MM.1S (cell line): Measurements from ENCODE around the gene CROCC2.

Source experiments
- DNase-seq: peaks from one replicate; pipeline ENCODE4 v3.0.0-alpha.2; 2015
- H2AFZ ChIP-seq: fragments of 300-600 bp; sonication (generic); 2 replicates; pipeline ENCODE4 v1.6.0; 2016; ENCODE audit warnings: antibody characterized with exemption, low read length
- H3F3A ChIP-seq: fragments of 300-600 bp; sonication (generic); 2 replicates; pipeline ENCODE4 v1.6.1; 2016; ENCODE audit warnings: mild to moderate bottlenecking, antibody characterized with exemption, low read length, moderate library complexity, mixed read lengths; ENCODE audit not compliant: insufficient read depth
- H3K27ac ChIP-seq: fragments of 300-600 bp; sonication (generic); 2 replicates; pipeline ENCODE4 v1.5.1; 2016; ENCODE audit warnings: mild to moderate bottlenecking, low read length
- H3K27me3 ChIP-seq: fragments of 300-600 bp; sonication (generic); replicated peaks from 2 replicates; pipeline ENCODE4 v1.6.0; 2016; ENCODE audit warnings: low read length; ENCODE audit not compliant: insufficient read depth
- H3K36me3 ChIP-seq: fragments of 300-600 bp; sonication (generic); replicated peaks from 2 replicates; pipeline ENCODE4 v1.6.1; 2016; ENCODE audit warnings: mild to moderate bottlenecking, low read length, mixed read lengths; ENCODE audit not compliant: insufficient read depth
- H3K4me1 ChIP-seq: fragments of 300-600 bp; sonication (generic); 2 replicates; pipeline ENCODE4 v1.6.1; 2016; ENCODE audit warnings: low read length, mixed read lengths
- H3K4me2 ChIP-seq: fragments of 300-600 bp; sonication (generic); 2 replicates; pipeline ENCODE4 v1.6.0; 2016; ENCODE audit warnings: low read depth, low read length
- H3K4me3 ChIP-seq: fragments of 300-600 bp; sonication (generic); 2 replicates; pipeline ENCODE4 v1.5.1; 2016; ENCODE audit warnings: low read length, mixed read lengths
- H3K79me2 ChIP-seq: fragments of 300-600 bp; sonication (generic); 2 replicates; pipeline ENCODE4 v1.6.1; 2016; ENCODE audit warnings: mixed run types, low read length, mixed read lengths
- H3K9ac ChIP-seq: fragments of 300-600 bp; sonication (generic); 2 replicates; pipeline ENCODE4 v1.6.1; 2016; ENCODE audit warnings: low read length, mixed read lengths
- H3K9me2 ChIP-seq: fragments of 300-600 bp; sonication (generic); replicated peaks from 2 replicates; pipeline ENCODE4 v1.6.1; 2016; ENCODE audit warnings: mild to moderate bottlenecking, low read length, mixed read lengths; ENCODE audit not compliant: insufficient read depth
- H3K9me3 ChIP-seq: fragments of 300-600 bp; sonication (generic); replicated peaks from 2 replicates; pipeline ENCODE4 v1.6.1; 2016; ENCODE audit warnings: mild to moderate bottlenecking, low read length, mixed read lengths; ENCODE audit not compliant: insufficient read depth
- H4K20me1 ChIP-seq: fragments of 300-600 bp; sonication (generic); 2 replicates; pipeline ENCODE4 v1.6.1; 2016; ENCODE audit warnings: mild to moderate bottlenecking, low read length, moderate library complexity, mixed read lengths; ENCODE audit not compliant: insufficient read depth
- CTCF ChIP-seq: fragments of 300-600 bp; sonication (generic); IDR thresholded peaks from 2 replicates; pipeline ENCODE4 v1.5.1; 2016; ENCODE audit warnings: antibody characterized with exemption, low read length, mixed read lengths
- EZH2 ChIP-seq: fragments of 300-600 bp; sonication (generic); optimal IDR thresholded peaks from 2 replicates; pipeline ENCODE3; 2017; ENCODE audit warnings: low read depth, mild to moderate bottlenecking, antibody characterized with exemption, low read length, mixed read lengths
- EZH2phosphoT487 ChIP-seq: fragments of 300-600 bp; sonication (generic); IDR thresholded peaks from 2 replicates; pipeline ENCODE4 v1.6.1; 2018; ENCODE audit warnings: antibody characterized with exemption, low read length

Gene CROCC2

GRCh38 chr2:240990726-240991377 lies 84.7 kb downstream of the CROCC2 start:
- no peak overlapping the region for H3K27ac ChIP-seq
- no peak for DNase-seq
- H4K20me1 ChIP-seq, result no peaks in the 10 kb centered on the region
- H3K4me1 ChIP-seq, result peaks cover 5% of the 10 kb centered on the region; the same call in 1 of the 2 replicates
- H3K9me2 ChIP-seq, result no peaks in the 10 kb centered on the region
- no peaks in the 10 kb centered on the region for H3K36me3 ChIP-seq
- no peak overlapping the region for H3K4me3 ChIP-seq
- no peak overlapping the region for H3K9ac ChIP-seq
- H3K79me2 ChIP-seq, result no peaks in the 10 kb centered on the region
- no peak overlapping the region for H2AFZ ChIP-seq
- peaks cover 14% of the 10 kb centered on the region; the same call in 1 of the 2 replicates for H3K27me3 ChIP-seq
- H3F3A ChIP-seq, result no peaks in the 10 kb centered on the region
- TF ChIP-seq EZH2phosphoT487 (no peak), CTCF (no peak), EZH2 (no peak)
- H3K4me2 ChIP-seq, result no peak overlapping the region
- no peaks in the 10 kb centered on the region for H3K9me3 ChIP-seq

- Histone ChIP-seq H2AFZ (no peak overlapping the region), H3F3A (no peaks in the 10 kb centered on the region), H3K9me2 (no peaks in the 10 kb centered on the region), H3K9me3 (no peaks in the 10 kb centered on the region), H3K4me1 (peaks cover 5% of the 10 kb centered on the region; the same call in 1 of the 2 replicates), H3K9ac (no peak overlapping the region), H3K4me3 (no peak overlapping the region), H3K79me2 (no peaks in the 10 kb centered on the region), H4K20me1 (no peaks in the 10 kb centered on the region), H3K4me2 (no peak overlapping the region), H3K27me3 (peaks cover 14% of the 10 kb centered on the region; the same call in 1 of the 2 replicates), H3K27ac (no peak overlapping the region), H3K36me3 (no peaks in the 10 kb centered on the region)
- TF ChIP-seq EZH2 (no peak), CTCF (no peak)
- DNase-seq, result no peak
Observed at GRCh38 chr2:240991378-240992263, 85.5 kb downstream of the CROCC2 start.

GRCh38 chr2:240992572-240993291 lies 86.6 kb downstream of the CROCC2 start:
- Histone ChIP-seq H3K36me3 (no peaks in the 10 kb centered on the region), H3K9ac (no peak overlapping the region), H3F3A (no peaks in the 10 kb centered on the region), H3K9me3 (no peaks in the 10 kb centered on the region), H3K4me1 (peaks cover 5% of the 10 kb centered on the region; the same call in 1 of the 2 replicates), H3K27me3 (peaks cover 14% of the 10 kb centered on the region; the same call in 1 of the 2 replicates), H3K27ac (no peak overlapping the region), H3K4me3 (no peak overlapping the region), H2AFZ (no peak overlapping the region), H3K4me2 (no peak overlapping the region), H4K20me1 (no peaks in the 10 kb centered on the region), H3K79me2 (no peaks in the 10 kb centered on the region), H3K9me2 (no peaks in the 10 kb centered on the region)
- TF ChIP-seq EZH2phosphoT487, result no peak
- TF ChIP-seq EZH2, result no peak
- no peak for TF ChIP-seq CTCF
- DNase-seq, result no peak
